H1 (cell line): Measurements from ENCODE around the gene LAMB1. TPM values are rescaled to one million over a fixed set of nuclear protein-coding genes. Genes with fewer than 3 reads are reported as not detected.
A peak's percentile ranks its signal among the peaks of the same experiment; 100 is the strongest.

ENCODE experiments used
- CTCF ChIA-PET: fragments of 300-600 bp; sonication (Branson Sonifier 250); formaldehyde crosslinking; loops from one replicate; lab custom pipeline; 2021; ENCODE audit not compliant: partially characterized antibody; lab: Charles Lee
- POLR2A ChIA-PET: fragments of 300-600 bp; sonication (Branson Sonifier 250); formaldehyde crosslinking; loops from one replicate; lab custom pipeline; 2021; ENCODE audit warnings: inconsistent platforms; ENCODE audit not compliant: partially characterized antibody; lab: Charles Lee
- DNase-seq, 2 experiments: peaks; one replicate each; pipeline versions ENCODE4 v3.0.0 to v3.0.0-alpha.2; 2010 to 2022; ENCODE audit warnings: low spot score in 2 of 2, low read depth in 1 of 2, mixed read lengths in 1 of 2
- FAIRE-seq: peaks from 2 replicates; lab custom pipeline; 2011; peaks lifted over from hg19 to GRCh38; lab: Jason Lieb, UNC
- H2AFZ ChIP-seq: 2 replicates; pipeline ENCODE4 v1.8.1; 2012; ENCODE audit warnings: low read length, inconsistent platforms
- H2AK5ac ChIP-seq: 2 replicates; pipeline ENCODE4 v1.6.1; 2013; ENCODE audit warnings: low read depth, low read length
- H2BK120ac ChIP-seq: replicated peaks from 2 replicates; pipeline ENCODE3; 2013; ENCODE audit warnings: low read depth, low read length, inconsistent platforms
- H2BK12ac ChIP-seq: 2 replicates; pipeline ENCODE4 v1.6.1; 2013; ENCODE audit warnings: low read depth, low read length
- H2BK15ac ChIP-seq: 2 replicates; pipeline ENCODE4 v1.6.1; 2013; ENCODE audit warnings: low read length
- H2BK20ac ChIP-seq: 2 replicates; pipeline ENCODE4 v1.6.1; 2013; ENCODE audit warnings: low read length
- H2BK5ac ChIP-seq: 2 replicates; pipeline ENCODE4 v1.6.1; 2013; ENCODE audit warnings: low read depth, low read length
- H3K14ac ChIP-seq: 2 replicates; pipeline ENCODE4 v1.6.1; 2013; ENCODE audit warnings: inconsistent platforms; ENCODE audit not compliant: insufficient read length
- H3K18ac ChIP-seq: 2 replicates; pipeline ENCODE4 v1.6.1; 2013; ENCODE audit warnings: low read length; ENCODE audit errors: extremely low read depth
- H3K23ac ChIP-seq: 2 replicates; pipeline ENCODE4 v1.6.1; 2013; ENCODE audit warnings: inconsistent platforms; ENCODE audit not compliant: insufficient read length
- H3K23me2 ChIP-seq: 2 replicates; pipeline ENCODE4 v1.6.1; 2013; ENCODE audit warnings: low read depth, low read length
- H3K27ac ChIP-seq: 2 replicates; pipeline ENCODE4 v1.6.1; 2011; ENCODE audit warnings: low read depth, low read length, inconsistent platforms
- H3K27me3 ChIP-seq, 4 experiments: replicated peaks in 1 of 4; 1 replicate in 1 of 4; 2 replicates in 3 of 4; pipeline versions ENCODE4 v1.6.1 to v1.8.1; 2011 to 2013; ENCODE audit warnings: low read length in 3 of 4, mild to moderate bottlenecking in 3 of 4, inconsistent platforms in 2 of 4, mixed read lengths in 2 of 4, moderate library complexity in 1 of 4; ENCODE audit not compliant: control insufficient read depth in 3 of 4, insufficient read depth in 3 of 4; ENCODE audit errors: extremely low read depth in 1 of 4
- H3K36me3 ChIP-seq, 4 experiments: 2 replicates each; pipeline versions ENCODE4 v1.6.1 to v1.8.1; 2011 to 2013; ENCODE audit warnings: mild to moderate bottlenecking in 4 of 4, low read length in 3 of 4, moderate library complexity in 2 of 4, control low read depth in 1 of 4, inconsistent platforms in 1 of 4; ENCODE audit not compliant: insufficient read depth in 4 of 4, control insufficient read depth in 2 of 4
- H3K4ac ChIP-seq: replicated peaks from 2 replicates; pipeline ENCODE3; 2013; ENCODE audit warnings: low read length, low read depth, mixed read lengths, inconsistent platforms; ENCODE audit not compliant: insufficient read length
- H3K4me1 ChIP-seq, 4 experiments: replicated peaks in 1 of 4; 1 replicate in 1 of 4; 2 replicates in 3 of 4; pipeline versions ENCODE4 v1.6.1 to v1.8.1; 2011 to 2013; ENCODE audit warnings: low read length in 3 of 4, inconsistent platforms in 2 of 4, mixed read lengths in 1 of 4; ENCODE audit not compliant: insufficient read depth in 4 of 4, control insufficient read depth in 3 of 4
- H3K4me2 ChIP-seq, 2 experiments: 2 replicates each; pipeline versions ENCODE4 v1.6.1 to v1.8.1; 2011 to 2013; ENCODE audit warnings: low read depth in 2 of 2, low read length in 2 of 2, control low read depth in 1 of 2, inconsistent platforms in 1 of 2, mild to moderate bottlenecking in 1 of 2; ENCODE audit not compliant: insufficient read depth in 1 of 2
- H3K4me3 ChIP-seq, 4 experiments: fragments of 200-600, 300-600 bp in 1 of 4; sonication (generic), shearing (Covaris generic), sonication (Bioruptor Twin) in 1 of 4; 2 replicates each; pipeline versions ENCODE4 v1.5.1 to v1.8.1; 2011 to 2016; ENCODE audit warnings: low read length in 4 of 4, low read depth in 3 of 4, control low read depth in 2 of 4, inconsistent platforms in 2 of 4, mild to moderate bottlenecking in 2 of 4, mixed read lengths in 1 of 4, moderate library complexity in 1 of 4; ENCODE audit not compliant: insufficient read depth in 2 of 4; ENCODE audit errors: extremely low read depth in 1 of 4
- H3K56ac ChIP-seq: replicated peaks from 2 replicates; pipeline ENCODE3; 2013; ENCODE audit warnings: low read depth, mild to moderate bottlenecking, mixed read lengths, low read length, inconsistent platforms; ENCODE audit not compliant: insufficient read length
- H3K79me1 ChIP-seq: 2 replicates; pipeline ENCODE4 v1.6.1; 2013; ENCODE audit warnings: low read depth, low read length, control low read depth
- H3K79me2 ChIP-seq, 2 experiments: 2 replicates each; pipeline versions ENCODE4 v1.6.1 to v1.8.1; 2012 to 2013; ENCODE audit warnings: low read length in 2 of 2, mild to moderate bottlenecking in 2 of 2, inconsistent platforms in 1 of 2; ENCODE audit not compliant: insufficient read depth in 2 of 2, control insufficient read depth in 1 of 2
- H3K9ac ChIP-seq, 4 experiments: replicated peaks in 1 of 4; 1 replicate in 1 of 4; 2 replicates in 3 of 4; pipeline versions ENCODE4 v1.6.1 to v1.8.1; 2011 to 2013; ENCODE audit warnings: low read depth in 3 of 4, low read length in 3 of 4, control low read depth in 2 of 4, mild to moderate bottlenecking in 2 of 4, moderate library complexity in 2 of 4, inconsistent platforms in 1 of 4; ENCODE audit errors: extremely low read depth in 1 of 4
- H3K9me3 ChIP-seq, 2 experiments: 2 replicates each; pipeline versions ENCODE4 v1.6.1 to v1.8.1; 2012 to 2013; ENCODE audit warnings: mild to moderate bottlenecking in 2 of 2, moderate library complexity in 2 of 2, control low read depth in 1 of 2, inconsistent platforms in 1 of 2, low read depth in 1 of 2, low read length in 1 of 2, mixed read lengths in 1 of 2; ENCODE audit not compliant: insufficient read depth in 2 of 2
- H4K20me1 ChIP-seq, 2 experiments: replicated peaks in 1 of 2; 2 replicates each; pipeline versions ENCODE3 to v1.8.1; 2011 to 2013; ENCODE audit warnings: inconsistent platforms in 2 of 2, low read length in 2 of 2, mild to moderate bottlenecking in 1 of 2; ENCODE audit not compliant: insufficient read depth in 2 of 2, control insufficient read depth in 1 of 2
- H4K5ac ChIP-seq: 2 replicates; pipeline ENCODE4 v1.6.1; 2013; ENCODE audit warnings: low read length, low read depth, mixed read lengths, inconsistent platforms; ENCODE audit not compliant: insufficient read length
- H4K8ac ChIP-seq: 2 replicates; pipeline ENCODE4 v1.8.0; 2013; ENCODE audit warnings: mild to moderate bottlenecking, moderate library complexity, low read length, inconsistent platforms; ENCODE audit not compliant: insufficient read depth; ENCODE audit errors: extremely low read depth
- H4K91ac ChIP-seq: replicated peaks from 2 replicates; pipeline ENCODE3; 2013; ENCODE audit warnings: low read length, mixed read lengths, inconsistent platforms; ENCODE audit not compliant: insufficient read length
- CBX5 ChIP-seq: fragments of 300-800, 300-1000 bp; sonication (generic); IDR thresholded peaks from 2 replicates; pipeline ENCODE4 v1.7.1; 2016; ENCODE audit warnings: antibody characterized with exemption, low read length, low read depth
- KDM5A ChIP-seq: fragments of 200-600 bp; IDR thresholded peaks from 2 replicates; pipeline ENCODE4 v1.7.1; 2012; ENCODE audit warnings: mild to moderate bottlenecking, low read length, inconsistent platforms, mixed read lengths
- POU5F1 ChIP-seq: IDR thresholded peaks from 2 replicates; pipeline ENCODE4 v1.6.1; 2011; ENCODE audit warnings: low read depth, mild to moderate bottlenecking, low read length, moderate library complexity
- RNF2 ChIP-seq: fragments of 200-900, 300-1000 bp; sonication (generic); IDR thresholded peaks from 2 replicates; pipeline ENCODE4 v1.7.1; 2016; ENCODE audit warnings: borderline replicate concordance, low read depth, mild to moderate bottlenecking, antibody characterized with exemption, low read length; ENCODE audit not compliant: poor library complexity, severe bottlenecking; ENCODE audit errors: missing control alignments
- SUZ12 ChIP-seq: fragments of 200-600 bp; sonication (generic); IDR thresholded peaks from 2 replicates; pipeline ENCODE4 v1.6.1; 2012; ENCODE audit warnings: mild to moderate bottlenecking, inconsistent platforms, low read length, moderate library complexity, mixed read lengths
- WGBS, 2 experiments: shearing (Covaris generic) in 1 of 2; methylation state at CpG; one replicate each; pipeline versions ENCODE4 v1.1.6 to v1.1.7; 2013 to 2015; ENCODE audit warnings: low lambda C conversion rate in 2 of 2, mixed read lengths in 2 of 2, inconsistent platforms in 1 of 2, low coverage in 1 of 2, missing lambda C conversion rate in 1 of 2; ENCODE audit not compliant: insufficient replicate concordance in 2 of 2, insufficient coverage in 1 of 2, insufficient read length in 1 of 2; ENCODE audit errors: extremely low coverage in 1 of 2, missing lambda C conversion rate in 1 of 2; 5-methylcytosine and 5-hydroxymethylcytosine counted together
- polyA plus RNA-seq, 7 experiments: library from polyadenylated mRNA; depleted of rRNA in 3 of 7; stranded (reverse) in 5 of 7; unstranded in 2 of 7; fragments of >200 nt in 5 of 7; fragments of 200-250 nt in 2 of 7; gene quantifications; 1 replicate in 5 of 7; 2 replicates in 1 of 7; 4 replicates in 1 of 7; pipeline versions ENCODE4 v1.2.1 to v1.2.3, GENCODE V29; 2011 to 2013; ENCODE audit warnings: missing spikeins in 2 of 7, mixed read lengths in 2 of 7
- total RNA-seq: library from RNA; stranded (reverse); fragmentation: NEBNext Ultra II Directional; extraction: Animal tissue kit (Norgen Biotek cat#: 25700); gene quantifications from 2 replicates; pipeline ENCODE4 v1.2.1, GENCODE V29; 2021
- TF ChIP-seq, protein P1 (sequence below), 3 experiments: IDR thresholded peaks; 1 replicate in 2 of 3; 2 replicates in 1 of 3; pipeline versions ENCODE4 v1.5.1 to v1.6.1; 2011; ENCODE audit warnings: low read length in 3 of 3, mild to moderate bottlenecking in 3 of 3, inconsistent platforms in 2 of 3, low read depth in 1 of 3, moderate library complexity in 1 of 3; ENCODE audit not compliant: insufficient read depth in 1 of 3; ENCODE audit errors: control extremely low read depth in 1 of 3
- TF ChIP-seq, protein P2 (sequence below): IDR thresholded peaks from 2 replicates; pipeline ENCODE4 v1.6.1; 2011; ENCODE audit warnings: low read length, improper control_type of control experiment
- TF ChIP-seq, protein P3 (sequence below): IDR thresholded peaks from 2 replicates; pipeline ENCODE4 v1.6.1; 2012; ENCODE audit warnings: inconsistent platforms

LAMB1 gene
- total and polyA plus RNA-seq, 2 of the 8 experiments (the other 6 are each of a cell fraction or from before 2014, with no cell fraction given) = 31.9 to 38.5 TPM

DNA sequence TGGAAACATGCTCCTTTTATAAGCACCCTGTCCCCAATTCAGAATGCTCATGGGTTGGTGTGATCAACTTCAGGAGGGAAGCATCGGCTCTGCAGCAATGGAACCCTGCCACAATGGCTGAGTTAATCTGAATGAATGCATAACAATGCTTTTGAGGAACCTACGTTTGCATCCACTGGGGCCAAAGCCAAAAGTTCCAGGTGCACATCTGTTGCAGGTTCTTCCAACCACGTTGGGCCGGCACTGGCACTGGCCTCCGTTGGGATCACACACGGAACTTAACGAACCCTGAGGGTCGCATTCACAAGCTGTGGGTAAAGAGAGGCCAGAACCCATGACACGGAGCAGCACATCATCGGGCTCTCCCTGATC is 43.4 kb downstream of the LAMB1 start:
- H3K4me1 ChIP-seq = peaks cover 4 to 9% (median 6%) of the 10 kb centered on the region in 4 experiments; a peak in 5 of 7 replicates
- FAIRE-seq (peak; percentile 24), DNase-seq (no peak)
- H2BK15ac ChIP-seq = no peak overlapping the region
- no peaks in the 10 kb centered on the region; the same call in 1 of the 2 replicates for H3K23me2 ChIP-seq
- H4K91ac ChIP-seq = no peak overlapping the region
- peaks cover 0 to 60% (median 15%) of the 10 kb centered on the region in 4 experiments; a peak in 5 of 8 replicates for H3K36me3 ChIP-seq
- H3K56ac ChIP-seq = no peak overlapping the region
- H2AFZ ChIP-seq = no peak overlapping the region
- H3K23ac ChIP-seq = no peak overlapping the region
- no peak overlapping the region for H2AK5ac ChIP-seq
- POLR2A ChIA-PET = interaction anchor here (0.8 kb wide), 1 partner anchor 8 kb away, joined by 3 read pairs; no protein-coding TSS in a partner anchor
- WGBS, 2 experiments = 86% methylated on average over 10 of the region's 10 CpGs; no CpG with 5 or more reads in 1 of the 2 experiments
- H4K8ac ChIP-seq = no peak overlapping the region
- H2BK120ac ChIP-seq = no peak overlapping the region
- no peaks in the 10 kb centered on the region for H3K9me3 ChIP-seq
- H4K20me1 ChIP-seq = peaks cover 0 to 2% of the 10 kb centered on the region in 2 experiments
- H2BK12ac ChIP-seq = 0 out of 2 replicates have a peak overlapping the region, but pooled peaks have one; percentile 7
- no peaks in the 10 kb centered on the region for H3K79me1 ChIP-seq
- H3K4me2 ChIP-seq = no peak overlapping the region; a peak in 1 of 4 replicates
- H3K4me3 ChIP-seq = no peak overlapping the region
- no peak overlapping the region for H3K27ac ChIP-seq
- H3K14ac ChIP-seq = no peak overlapping the region
- H3K18ac ChIP-seq = no peak overlapping the region
- H2BK20ac ChIP-seq = no peak overlapping the region
- H3K9ac ChIP-seq = no peak overlapping the region
- peak overlapping the region; percentile 9; the same call in 1 of the 2 replicates for H2BK5ac ChIP-seq
- no peak overlapping the region for H4K5ac ChIP-seq
- H3K79me2 ChIP-seq = no peaks in the 10 kb centered on the region
- H3K27me3 ChIP-seq = no peaks in the 10 kb centered on the region
- CTCF ChIA-PET = interaction anchor here (0.9 to 1.3 kb wide), 3 partner anchors 8 to 59 kb away, joined by 3 read pairs; no protein-coding TSS in a partner anchor
- no peak overlapping the region for H3K4ac ChIP-seq
- TF ChIP-seq SUZ12 (no peak), KDM5A (no peak), POU5F1 (peak; percentile 53; the same call in 1 of the 2 replicates), RNF2 (no peak), CBX5 (no peak)
- TF ChIP-seq, protein P1, sequence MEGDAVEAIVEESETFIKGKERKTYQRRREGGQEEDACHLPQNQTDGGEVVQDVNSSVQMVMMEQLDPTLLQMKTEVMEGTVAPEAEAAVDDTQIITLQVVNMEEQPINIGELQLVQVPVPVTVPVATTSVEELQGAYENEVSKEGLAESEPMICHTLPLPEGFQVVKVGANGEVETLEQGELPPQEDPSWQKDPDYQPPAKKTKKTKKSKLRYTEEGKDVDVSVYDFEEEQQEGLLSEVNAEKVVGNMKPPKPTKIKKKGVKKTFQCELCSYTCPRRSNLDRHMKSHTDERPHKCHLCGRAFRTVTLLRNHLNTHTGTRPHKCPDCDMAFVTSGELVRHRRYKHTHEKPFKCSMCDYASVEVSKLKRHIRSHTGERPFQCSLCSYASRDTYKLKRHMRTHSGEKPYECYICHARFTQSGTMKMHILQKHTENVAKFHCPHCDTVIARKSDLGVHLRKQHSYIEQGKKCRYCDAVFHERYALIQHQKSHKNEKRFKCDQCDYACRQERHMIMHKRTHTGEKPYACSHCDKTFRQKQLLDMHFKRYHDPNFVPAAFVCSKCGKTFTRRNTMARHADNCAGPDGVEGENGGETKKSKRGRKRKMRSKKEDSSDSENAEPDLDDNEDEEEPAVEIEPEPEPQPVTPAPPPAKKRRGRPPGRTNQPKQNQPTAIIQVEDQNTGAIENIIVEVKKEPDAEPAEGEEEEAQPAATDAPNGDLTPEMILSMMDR (IDR thresholded peaks at IDR 0.05; ENCODE audit: control extremely low read depth in 1 of 3, insufficient read depth in 1 of 3, low read depth in 1 of 3, low read length in 3 of 3) = no peak
- TF ChIP-seq, protein P2, sequence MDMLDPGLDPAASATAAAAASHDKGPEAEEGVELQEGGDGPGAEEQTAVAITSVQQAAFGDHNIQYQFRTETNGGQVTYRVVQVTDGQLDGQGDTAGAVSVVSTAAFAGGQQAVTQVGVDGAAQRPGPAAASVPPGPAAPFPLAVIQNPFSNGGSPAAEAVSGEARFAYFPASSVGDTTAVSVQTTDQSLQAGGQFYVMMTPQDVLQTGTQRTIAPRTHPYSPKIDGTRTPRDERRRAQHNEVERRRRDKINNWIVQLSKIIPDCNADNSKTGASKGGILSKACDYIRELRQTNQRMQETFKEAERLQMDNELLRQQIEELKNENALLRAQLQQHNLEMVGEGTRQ = no peak
- TF ChIP-seq, protein P3, sequence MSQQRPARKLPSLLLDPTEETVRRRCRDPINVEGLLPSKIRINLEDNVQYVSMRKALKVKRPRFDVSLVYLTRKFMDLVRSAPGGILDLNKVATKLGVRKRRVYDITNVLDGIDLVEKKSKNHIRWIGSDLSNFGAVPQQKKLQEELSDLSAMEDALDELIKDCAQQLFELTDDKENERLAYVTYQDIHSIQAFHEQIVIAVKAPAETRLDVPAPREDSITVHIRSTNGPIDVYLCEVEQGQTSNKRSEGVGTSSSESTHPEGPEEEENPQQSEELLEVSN = peak; percentile 17; the same call in 1 of the 2 replicates
